Panc1 (cell line): Measurements from ENCODE around the gene U2SURP. TPM values are rescaled to one million over a fixed set of nuclear protein-coding genes. Genes with fewer than 3 reads are reported as not detected.
"Not testable (repeated sequence)": the region's sequence is repeated elsewhere in the genome, so short reads cannot be mapped to it uniquely, and the experiment has no call there.

Experiments used
- ATAC-seq: fragments of 200-7000 bp; cut with Tn5 transposase; 2 replicates; pipeline ENCODE4 v1.9.1; 2020; ENCODE audit warnings: mild to moderate bottlenecking, moderate library complexity
- BruUV-seq: library from RNA; stranded (reverse); fragments of 400-500 nt; replicated peaks from 2 replicates; lab custom pipeline; 2021; lab: Mats Ljungman, UMichigan
- CTCF ChIA-PET: fragments of 300-600 bp; sonication (Branson Sonifier 250); formaldehyde crosslinking; loops from one replicate; lab custom pipeline; 2022; ENCODE audit warnings: antibody characterized with exemption; lab: Charles Lee
- POLR2A ChIA-PET: fragments of 300-600 bp; sonication (Branson Sonifier 250); formaldehyde crosslinking; loops from one replicate; lab custom pipeline; 2022; ENCODE audit warnings: antibody characterized with exemption; lab: Charles Lee
- DNase-seq: peaks from one replicate; pipeline ENCODE4 v3.0.0-alpha.2; 2010; ENCODE audit warnings: low read depth, low spot score
- H3K27ac ChIP-seq: 2 replicates; pipeline ENCODE4 v1.5.1; 2011; ENCODE audit warnings: mild to moderate bottlenecking, low read length, inconsistent platforms
- H3K27me3 ChIP-seq: fragments of 200-500 bp; sonication (Bioruptor generic); 2 replicates; pipeline ENCODE4 v1.6.0; 2014; ENCODE audit warnings: low read length, inconsistent platforms; ENCODE audit not compliant: control insufficient read depth, insufficient read depth
- H3K36me3 ChIP-seq: fragments of 200-500 bp; sonication (Bioruptor generic); 2 replicates; pipeline ENCODE4 v1.5.1; 2014; ENCODE audit warnings: inconsistent platforms, mild to moderate bottlenecking, low read length, moderate library complexity; ENCODE audit not compliant: control insufficient read depth, insufficient read depth
- H3K4me1 ChIP-seq: 2 replicates; pipeline ENCODE4 v1.5.1; 2011; ENCODE audit warnings: inconsistent platforms, mild to moderate bottlenecking, low read length, moderate library complexity; ENCODE audit not compliant: control insufficient read depth, insufficient read depth
- H3K4me3 ChIP-seq, 2 experiments: 2 replicates each; pipeline ENCODE4 v1.5.1; 2011 to 2012; ENCODE audit warnings: low read depth in 2 of 2, low read length in 2 of 2, mild to moderate bottlenecking in 2 of 2, inconsistent platforms in 1 of 2, moderate library complexity in 1 of 2
- H3K9me3 ChIP-seq: fragments of 200-500 bp; sonication (Bioruptor generic); 2 replicates; pipeline ENCODE4 v1.5.1; 2014; ENCODE audit warnings: low read depth, mild to moderate bottlenecking, inconsistent platforms, low read length, moderate library complexity; ENCODE audit not compliant: control insufficient read depth, insufficient read depth
- POLR2AphosphoS5 ChIP-seq: IDR thresholded peaks from 2 replicates; pipeline ENCODE4 v1.6.1; 2012; ENCODE audit warnings: mild to moderate bottlenecking, low read depth, low read length, moderate library complexity
- REST ChIP-seq, 2 experiments: IDR thresholded peaks; 2 replicates each; pipeline ENCODE4 v1.6.1; 2011 to 2012; ENCODE audit warnings: low read depth in 2 of 2, control low read depth in 1 of 2, low read length in 1 of 2, mild to moderate bottlenecking in 1 of 2, moderate library complexity in 1 of 2; ENCODE audit not compliant: insufficient read depth in 1 of 2
- SIN3A ChIP-seq: IDR thresholded peaks from 2 replicates; pipeline ENCODE4 v1.6.1; 2012; ENCODE audit warnings: low read depth, mild to moderate bottlenecking, low read length, moderate library complexity, borderline replicate concordance; ENCODE audit not compliant: insufficient read depth
- TCF7L2 ChIP-seq: IDR thresholded peaks from 2 replicates; pipeline ENCODE4 v1.6.1; 2011; ENCODE audit warnings: mild to moderate bottlenecking, low read depth, low read length, inconsistent platforms
- in situ Hi-C: cut with HindIII; loops from 2 replicates; pipeline ENCODE4 v1.10.0; 2016; ENCODE audit warnings: low sequenced_read_pairs, low pct_unique_long_range_greater_than_20kb
- intact Hi-C: fragments of 100-400 bp; cut with micrococcal nuclease; formaldehyde crosslinking; loops from one replicate; pipeline ENCODE4 v1.10.0; 2022; ENCODE audit not compliant: unreplicated experiment
- total RNA-seq: library from RNA; stranded (reverse); gene quantifications from one replicate; pipeline ENCODE4 v1.2.1, GENCODE V29; 2021; ENCODE audit not compliant: unreplicated experiment
- TF ChIP-seq, protein P1 (sequence below): fragments of 450-650 bp; IDR thresholded peaks from 2 replicates; pipeline ENCODE4 v1.5.1; 2017; ENCODE audit warnings: mild to moderate bottlenecking

U2SURP gene
- total RNA-seq, 1 experiment from 2014 or later = 135 TPM

GRCh38 chr3:143024351-143024960 lies 23.1 kb downstream of the U2SURP start:
- CTCF ChIA-PET = no interaction called here
- Histone ChIP-seq H3K36me3 (peaks cover 72% of the 10 kb centered on the region), H3K9me3 (no peaks in the 10 kb centered on the region), H3K27me3 (no peaks in the 10 kb centered on the region), H3K4me3 (no peak overlapping the region), H3K4me1 (no peaks in the 10 kb centered on the region), H3K27ac (no peak overlapping the region)
- in situ Hi-C loops = no loop called here
- POLR2A ChIA-PET = interaction anchor here (0.7 kb wide), 1 partner anchor 41 kb away, joined by 3 read pairs; no protein-coding TSS in a partner anchor
- intact Hi-C loops = no loop called here
- BruUV-seq = no TSS peak
- DNase-seq (no peak), ATAC-seq (no peak)
- TF ChIP-seq REST (IDR thresholded peaks at IDR 0.05; ENCODE audit: insufficient read depth in 1 of 2, low read depth in 2 of 2, low read length in 1 of 2) (no peak), SIN3A (no peak), POLR2AphosphoS5 (no peak), TCF7L2 (no peak)
- TF ChIP-seq, protein P1, sequence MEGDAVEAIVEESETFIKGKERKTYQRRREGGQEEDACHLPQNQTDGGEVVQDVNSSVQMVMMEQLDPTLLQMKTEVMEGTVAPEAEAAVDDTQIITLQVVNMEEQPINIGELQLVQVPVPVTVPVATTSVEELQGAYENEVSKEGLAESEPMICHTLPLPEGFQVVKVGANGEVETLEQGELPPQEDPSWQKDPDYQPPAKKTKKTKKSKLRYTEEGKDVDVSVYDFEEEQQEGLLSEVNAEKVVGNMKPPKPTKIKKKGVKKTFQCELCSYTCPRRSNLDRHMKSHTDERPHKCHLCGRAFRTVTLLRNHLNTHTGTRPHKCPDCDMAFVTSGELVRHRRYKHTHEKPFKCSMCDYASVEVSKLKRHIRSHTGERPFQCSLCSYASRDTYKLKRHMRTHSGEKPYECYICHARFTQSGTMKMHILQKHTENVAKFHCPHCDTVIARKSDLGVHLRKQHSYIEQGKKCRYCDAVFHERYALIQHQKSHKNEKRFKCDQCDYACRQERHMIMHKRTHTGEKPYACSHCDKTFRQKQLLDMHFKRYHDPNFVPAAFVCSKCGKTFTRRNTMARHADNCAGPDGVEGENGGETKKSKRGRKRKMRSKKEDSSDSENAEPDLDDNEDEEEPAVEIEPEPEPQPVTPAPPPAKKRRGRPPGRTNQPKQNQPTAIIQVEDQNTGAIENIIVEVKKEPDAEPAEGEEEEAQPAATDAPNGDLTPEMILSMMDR = no peak

DNA sequence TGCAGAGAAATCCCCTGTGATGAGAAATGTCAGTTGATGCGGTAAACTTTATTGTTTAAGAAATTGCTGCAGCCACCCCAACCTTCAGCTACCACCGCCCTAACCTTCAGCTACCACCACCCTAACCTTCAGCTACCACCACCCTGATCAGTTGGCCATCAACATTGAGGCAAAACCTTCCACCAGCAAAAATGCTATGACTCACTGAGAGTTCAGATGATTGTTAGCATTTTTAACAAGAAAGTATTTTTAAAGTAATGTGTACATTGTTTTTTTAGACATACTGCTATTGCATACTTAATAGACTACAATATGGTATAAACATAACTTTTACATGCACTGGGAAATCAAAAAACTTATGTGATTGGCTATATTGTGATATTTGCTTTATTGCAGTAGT lies 30.0 kb downstream of the U2SURP start:
- Histone ChIP-seq H3K9me3 (no peaks in the 10 kb centered on the region), H3K27me3 (no peaks in the 10 kb centered on the region), H3K36me3 (peaks cover 60% of the 10 kb centered on the region), H3K4me3 (no peak overlapping the region), H3K4me1 (no peaks in the 10 kb centered on the region), H3K27ac (no peak overlapping the region)
- TF ChIP-seq, protein P1 = no peak
- TF ChIP-seq POLR2AphosphoS5 (no peak), REST (IDR thresholded peaks at IDR 0.05; ENCODE audit: insufficient read depth in 1 of 2, low read depth in 2 of 2, low read length in 1 of 2) (no peak), SIN3A (no peak), TCF7L2 (no peak)
- no peak for ATAC-seq
- BruUV-seq = no TSS peak
- DNase-seq = no peak
- ChIA-PET CTCF (interaction anchor here (0.7 kb wide), 1 partner anchor 9 kb away, joined by 3 read pairs; no protein-coding TSS in a partner anchor), POLR2A (no interaction called here)
- intact Hi-C loops = no loop called here
- in situ Hi-C loops = no loop called here

DNA sequence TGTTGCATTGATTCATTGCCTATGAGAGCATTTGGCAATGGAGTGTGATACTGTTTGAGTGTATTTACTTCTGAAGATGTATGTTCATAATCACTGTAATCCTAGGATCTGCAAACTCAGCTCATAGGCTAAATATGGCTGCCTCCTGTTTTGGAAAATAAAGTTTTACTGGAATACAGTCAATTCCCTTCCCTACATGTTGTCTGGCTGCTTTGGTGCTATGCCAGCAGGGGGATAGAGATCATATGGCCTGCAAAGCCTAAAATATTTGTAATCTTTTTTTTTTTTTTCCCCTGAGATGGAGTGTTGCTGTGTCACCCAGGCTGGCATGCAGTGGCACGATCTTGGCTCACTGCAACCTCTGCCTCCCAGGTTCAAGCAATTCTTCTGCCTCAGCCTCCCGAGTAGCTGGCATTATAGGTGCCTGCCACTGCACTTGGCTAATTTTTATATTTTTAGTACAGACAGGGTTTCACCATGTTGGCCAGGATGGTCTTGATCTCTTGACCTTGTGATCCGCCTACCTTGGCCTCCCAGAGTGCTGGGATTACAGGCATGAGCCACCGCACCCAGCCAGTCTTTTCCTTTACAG lies 30.5 kb downstream of the U2SURP start:
- ATAC-seq, H3K4me1 ChIP-seq, BruUV-seq, in situ Hi-C loops, POLR2A ChIA-PET, H3K9me3 ChIP-seq, DNase-seq, H3K4me3 ChIP-seq, H3K27me3 ChIP-seq, H3K27ac ChIP-seq, intact Hi-C loops: not testable (repeated sequence)
- peaks cover 59% of the 10 kb centered on the region for H3K36me3 ChIP-seq
- CTCF ChIA-PET = interaction anchor here (0.7 kb wide), 1 partner anchor 8 kb away, joined by 3 read pairs; no protein-coding TSS in a partner anchor
